ENCODE data around the gene SPSB3. TPM values are rescaled to one million over a fixed set of nuclear protein-coding genes. Genes with fewer than 3 reads are reported as not detected.

Gene SPSB3
- total and polyA plus RNA-seq, 9 of the 15 experiments (the other 6 are each of a cell fraction or from before 2014, with no cell fraction given) = 0.39 to 37.4 (median 7.1) TPM

- no peak for FAIRE-seq
- peaks cover 22% of the 10 kb centered on the region for H3K9me3 ChIP-seq (replicated peaks; ENCODE audit: control insufficient read depth, insufficient read depth, low read depth, low read length)
- H3K27ac ChIP-seq (ENCODE audit: extremely low read depth, low read depth, low read length) = no peak overlapping the region
- WGBS (ENCODE audit: insufficient coverage, low coverage, missing lambda C conversion rate) = 90% methylated on average over 6 of the region's 7 CpGs
- no peak overlapping the region for H3K4me3 ChIP-seq
- in situ Hi-C loops (cut with MboI) = no loop called here
- H3K36me3 ChIP-seq (ENCODE audit: control insufficient read depth, insufficient read depth, low read length) = peaks cover 60% of the 10 kb centered on the region; the same call in 2 of the 3 replicates
- no TSS peak for BruUV-seq (replicated peaks)
- no peak for DNase-seq (ENCODE audit: extremely low read depth in 1 of 4, low spot score in 3 of 4)
- peaks cover 0 to 26% of the 10 kb centered on the region in 2 experiments; a peak in 2 of 5 replicates for H3K4me1 ChIP-seq (replicated peaks in 1 of 2; ENCODE audit: control insufficient read depth in 2 of 2, insufficient read depth in 2 of 2, low read length in 2 of 2)
- no peaks in the 10 kb centered on the region for H3K27me3 ChIP-seq (ENCODE audit: control insufficient read depth in 2 of 2, insufficient read depth in 2 of 2, low read length in 2 of 2)
- ChIA-PET POLR2A (no interaction called here), CTCF (ENCODE audit: low intra/inter-chr PET ratio) (no interaction called here)
- no peaks in the 10 kb centered on the region; the same call in 2 of the 3 replicates for H3K79me2 ChIP-seq (ENCODE audit: control insufficient read depth, insufficient read depth, low read length)
- ATAC-seq = no peak
- no peak overlapping the region for H2AFZ ChIP-seq (ENCODE audit: low read depth, low read length)
- no peaks in the 10 kb centered on the region for H4K20me1 ChIP-seq (replicated peaks; ENCODE audit: control insufficient read depth, insufficient read depth, low read length)
- no peak for TF ChIP-seq CTBP1 (IDR thresholded peaks at IDR 0.05; ENCODE audit: borderline replicate concordance)
- TF ChIP-seq GTF2F1 (IDR thresholded peaks at IDR 0.05; ENCODE audit: low read depth, low read length) = no peak
- no peak for TF ChIP-seq CBX5 (IDR thresholded peaks at IDR 0.05; ENCODE audit: borderline replicate concordance, low read depth)
- TF ChIP-seq NFE2L1 (tag; IDR thresholded peaks at IDR 0.05; ENCODE audit: borderline replicate concordance, low read depth) = no peak
- TF ChIP-seq PYGO2 (tag; IDR thresholded peaks at IDR 0.05) = no peak
- no peak for TF ChIP-seq CXXC5 (CRISPR knock-in tag; IDR thresholded peaks at IDR 0.05)
- no peak for TF ChIP-seq ZC3H8 (IDR thresholded peaks at IDR 0.05)
- H3K9ac ChIP-seq (ENCODE audit: insufficient read depth in 1 of 2, low read depth in 2 of 2, low read length in 2 of 2) = no peak overlapping the region
- no peak overlapping the region for H3K4me2 ChIP-seq (ENCODE audit: insufficient read depth, low read length)
- no peaks in the 10 kb centered on the region for H3K9me1 ChIP-seq (ENCODE audit: control insufficient read depth, insufficient read depth, low read length)
- intact Hi-C loops (cut with micrococcal nuclease) = no loop called here
Observed at GRCh38 chr16:1731603-1732002, 50.8 kb downstream of the SPSB3 start.

- H4K20me1 ChIP-seq (replicated peaks; ENCODE audit: control insufficient read depth, insufficient read depth, low read length) = no peaks in the 10 kb centered on the region
- peaks cover 65% of the 10 kb centered on the region; the same call in 2 of the 3 replicates for H3K36me3 ChIP-seq (ENCODE audit: control insufficient read depth, insufficient read depth, low read length)
Observed at GRCh38 chr16:1731073-1731472, 51.3 kb downstream of the SPSB3 start.

More at GRCh38 chr16:1731073-1731472, 51.3 kb downstream of the SPSB3 start:
- no peaks in the 10 kb centered on the region; the same call in 2 of the 3 replicates for H3K79me2 ChIP-seq (ENCODE audit: control insufficient read depth, insufficient read depth, low read length)
- BruUV-seq (replicated peaks) = TSS peak; percentile 22
- DNase-seq (ENCODE audit: extremely low read depth in 1 of 4, low spot score in 3 of 4) (no peak), ATAC-seq (no peak), FAIRE-seq (no peak)
- ChIA-PET CTCF (ENCODE audit: low intra/inter-chr PET ratio) (no interaction called here), POLR2A (interaction anchor here (0.6 to 0.7 kb wide), 2 partner anchors 16 to 46 kb away, joined by 3 read pairs; no protein-coding TSS in a partner anchor)
- no peak overlapping the region for H3K27ac ChIP-seq (ENCODE audit: extremely low read depth, low read depth, low read length)
- H3K27me3 ChIP-seq (ENCODE audit: control insufficient read depth in 2 of 2, insufficient read depth in 2 of 2, low read length in 2 of 2) = no peaks in the 10 kb centered on the region
- intact Hi-C loops (cut with micrococcal nuclease) = no loop called here
- in situ Hi-C loops (cut with MboI) = no loop called here
- peaks cover 17% of the 10 kb centered on the region for H3K9me3 ChIP-seq (replicated peaks; ENCODE audit: control insufficient read depth, insufficient read depth, low read depth, low read length)
- H2AFZ ChIP-seq (ENCODE audit: low read depth, low read length) = no peak overlapping the region
- no peak for TF ChIP-seq NEUROD1 (IDR thresholded peaks at IDR 0.05; ENCODE audit: borderline replicate concordance, low read depth, low read length, partially characterized antibody)
- TF ChIP-seq ZNF175 (CRISPR knock-in tag; IDR thresholded peaks at IDR 0.05; ENCODE audit: low read depth) = no peak
- TF ChIP-seq TEAD2 (tag; IDR thresholded peaks at IDR 0.05) = no peak
- TF ChIP-seq JUNB (CRISPR knock-in tag; conservative IDR thresholded peaks at IDR 0.05) = no peak
- H3K4me2 ChIP-seq (ENCODE audit: insufficient read depth, low read length) = no peak overlapping the region
- H3K4me3 ChIP-seq = no peak overlapping the region
- WGBS (ENCODE audit: insufficient coverage, low coverage, missing lambda C conversion rate) = 99% methylated on average over 7 of the region's 7 CpGs
- peaks cover 0 to 22% of the 10 kb centered on the region in 2 experiments; a peak in 2 of 5 replicates for H3K4me1 ChIP-seq (replicated peaks in 1 of 2; ENCODE audit: control insufficient read depth in 2 of 2, insufficient read depth in 2 of 2, low read length in 2 of 2)
- no peak overlapping the region for H3K9ac ChIP-seq (ENCODE audit: insufficient read depth in 1 of 2, low read depth in 2 of 2, low read length in 2 of 2)
- no peaks in the 10 kb centered on the region for H3K9me1 ChIP-seq (ENCODE audit: control insufficient read depth, insufficient read depth, low read length)

Measured in K562 (cell line).